ENCODE data around the gene ANKRD11. TPM values are rescaled to one million over a fixed set of nuclear protein-coding genes. Genes with fewer than 3 reads are reported as not detected.

The ANKRD11 gene
- total RNA-seq, 4 donors from 2014 or later: 67.0 to 107 (median 88.9) TPM

GRCh38 chr16:89517128-89517527 is 26.8 kb upstream of the ANKRD11 start:
- no peak overlapping the region for H3K27ac ChIP-seq
- WGBS, 2 donors (ENCODE audit: low coverage in 1 of 2): 87 to 100% methylated on average over 3 to 4 of the region's 9 CpGs
- no peaks in the 10 kb centered on the region for H3K27me3 ChIP-seq
- no peak for ATAC-seq
- H3K36me3 ChIP-seq: peaks cover 0 to 99% of the 10 kb centered on the region in 2 donors
- H3K4me3 ChIP-seq: no peak overlapping the region
- H3K4me1 ChIP-seq: no peaks in the 10 kb centered on the region
- TF ChIP-seq EP300 (IDR thresholded peaks at IDR 0.05): no peak
- TF ChIP-seq POLR2AphosphoS5 (IDR thresholded peaks at IDR 0.05): no peak
- TF ChIP-seq POLR2A (IDR thresholded peaks at IDR 0.05): no peak
- TF ChIP-seq CTCF (IDR thresholded peaks at IDR 0.05): no peak
- H3K9me3 ChIP-seq: no peaks in the 10 kb centered on the region

- H3K27ac ChIP-seq: no peak overlapping the region
- no peaks in the 10 kb centered on the region for H3K9me3 ChIP-seq
- TF ChIP-seq POLR2AphosphoS5 (IDR thresholded peaks at IDR 0.05) (no peak), EP300 (IDR thresholded peaks at IDR 0.05) (no peak), POLR2A (IDR thresholded peaks at IDR 0.05) (no peak), CTCF (IDR thresholded peaks at IDR 0.05) (no peak)
- H3K36me3 ChIP-seq: peaks cover 0 to 73% of the 10 kb centered on the region in 2 donors
- H3K27me3 ChIP-seq: no peaks in the 10 kb centered on the region
- H3K4me1 ChIP-seq: peaks cover 0 to 27% (median 11%) of the 10 kb centered on the region in 3 donors
- 85 to 93% methylated on average over 9 of the region's 9 CpGs for WGBS, 2 donors (ENCODE audit: low coverage in 1 of 2)
- ATAC-seq: no peak
- H3K4me3 ChIP-seq: no peak overlapping the region
Measured at GRCh38 chr16:89512453-89512852, 22.1 kb upstream of the ANKRD11 start.

GRCh38 chr16:89511374-89511773 is 21.0 kb upstream of the ANKRD11 start:
- H3K4me3 ChIP-seq: no peak overlapping the region
- peaks cover 0 to 62% of the 10 kb centered on the region in 2 donors for H3K36me3 ChIP-seq
- H3K9me3 ChIP-seq: no peaks in the 10 kb centered on the region
- no peak overlapping the region for H3K27ac ChIP-seq
- 73 to 82% methylated on average over 5 to 7 of the region's 8 CpGs for WGBS, 2 donors (ENCODE audit: low coverage in 1 of 2)
- no peaks in the 10 kb centered on the region for H3K27me3 ChIP-seq
- no peak for ATAC-seq
- TF ChIP-seq POLR2AphosphoS5 (IDR thresholded peaks at IDR 0.05) (no peak), EP300 (IDR thresholded peaks at IDR 0.05) (no peak), CTCF (IDR thresholded peaks at IDR 0.05) (no peak), POLR2A (IDR thresholded peaks at IDR 0.05) (no peak)
- H3K4me1 ChIP-seq: peaks cover 0 to 38% (median 17%) of the 10 kb centered on the region in 3 donors

- no peak for ATAC-seq
- H3K4me1 ChIP-seq: peaks cover 0 to 46% (median 24%) of the 10 kb centered on the region in 3 donors
- H3K27me3 ChIP-seq: no peaks in the 10 kb centered on the region
- 76 to 80% methylated on average over 6 to 9 of the region's 9 CpGs for WGBS, 2 donors (ENCODE audit: low coverage in 1 of 2)
- H3K36me3 ChIP-seq: peaks cover 0 to 54% of the 10 kb centered on the region in 2 donors
- no peaks in the 10 kb centered on the region for H3K9me3 ChIP-seq
- no peak overlapping the region for H3K27ac ChIP-seq
- TF ChIP-seq EP300 (IDR thresholded peaks at IDR 0.05) (no peak), POLR2A (IDR thresholded peaks at IDR 0.05) (no peak), POLR2AphosphoS5 (IDR thresholded peaks at IDR 0.05) (no peak)
- no peak overlapping the region for H3K4me3 ChIP-seq
Measured at GRCh38 chr16:89510526-89510925, 20.2 kb upstream of the ANKRD11 start.

- WGBS, 2 donors (ENCODE audit: low coverage in 1 of 2): 0% methylated on average over 3 of the region's 90 CpGs; no CpG with 5 or more reads in 1 of the 2 donors
- H3K36me3 ChIP-seq: peaks cover 0 to 29% of the 10 kb centered on the region in 2 donors
- no peaks in the 10 kb centered on the region for H3K27me3 ChIP-seq
- H3K27ac ChIP-seq: peak within 1 kb of the TSS; percentile 70 to 99 (median 94)
- TF ChIP-seq POLR2A (IDR thresholded peaks at IDR 0.05): peak; percentile 91
- no peak for TF ChIP-seq EP300 (IDR thresholded peaks at IDR 0.05)
- no peak for TF ChIP-seq CTCF (IDR thresholded peaks at IDR 0.05)
- peak; percentile 85 for TF ChIP-seq POLR2AphosphoS5 (IDR thresholded peaks at IDR 0.05)
- peak within 1 kb of the TSS; percentile 84 to 96 for H3K4me3 ChIP-seq
- H3K9me3 ChIP-seq: no peaks in the 10 kb centered on the region
- H3K4me1 ChIP-seq: peaks cover 0 to 54% (median 27%) of the 10 kb centered on the region in 3 donors
- ATAC-seq: peak; percentile 94
Measured at GRCh38 chr16:89507834-89508590, 17.7 kb upstream of the ANKRD11 start, which contains the start of gene SPG7. Gene SPG7, plus strand, starts transcription at chr16:89508403. Its CDS starts 15 bp downstream, at chr16:89508418.
